GM21423 (cell line): ENCODE measurements around the gene SATB2.

ENCODE experiments used
- ATAC-seq: cut with Tn5 transposase; IDR thresholded peaks from one replicate; pipeline ENCODE4 v1.9.1; 2021; ENCODE audit warnings: mild to moderate bottlenecking, moderate library complexity; ENCODE audit not compliant: unreplicated experiment

The SATB2 gene

GRCh38 chr2:199465988-199466691 is 8.4 kb upstream of the SATB2 start:
- ATAC-seq = no peak

GRCh38 chr2:199465390-199465789 is 7.7 kb upstream of the SATB2 start:
- no peak for ATAC-seq

DNA sequence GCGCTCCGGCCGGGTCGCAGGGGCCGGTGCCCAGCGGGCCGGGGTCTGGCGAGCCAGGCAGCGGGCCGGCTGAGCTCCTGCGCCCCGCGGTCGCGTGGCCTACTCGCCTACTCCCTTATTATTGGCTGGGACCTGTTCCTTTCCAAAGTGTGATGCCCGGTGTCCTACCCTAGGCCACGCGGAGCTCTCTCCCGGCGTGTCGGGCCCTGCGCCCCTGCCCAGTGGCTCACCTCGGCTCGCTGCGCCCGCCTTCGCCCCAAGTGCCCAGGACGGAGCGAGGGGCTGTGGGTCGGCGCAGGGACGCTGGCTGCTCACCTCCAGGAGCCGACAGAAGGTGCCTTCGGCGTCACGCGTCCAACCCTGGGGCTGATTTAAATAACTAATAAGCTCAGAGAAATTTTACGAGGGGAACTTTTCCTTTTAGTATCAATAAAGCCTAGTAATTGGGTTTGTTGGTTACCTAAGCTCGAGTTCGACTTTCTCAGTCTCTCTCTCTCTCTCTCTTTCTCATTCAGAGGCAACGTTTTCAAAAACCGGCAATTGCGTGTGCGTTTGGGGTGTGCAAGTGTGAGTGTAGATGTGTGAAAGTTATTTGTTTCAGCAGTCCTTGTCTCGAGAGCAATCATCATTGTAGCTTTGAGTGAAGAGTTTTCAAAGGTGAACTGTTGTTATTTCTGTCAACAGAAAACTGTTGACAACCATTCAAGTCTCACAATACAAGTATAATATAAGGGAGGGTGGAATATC is 7.0 kb upstream of the SATB2 start:
- ATAC-seq = no peak

DNA sequence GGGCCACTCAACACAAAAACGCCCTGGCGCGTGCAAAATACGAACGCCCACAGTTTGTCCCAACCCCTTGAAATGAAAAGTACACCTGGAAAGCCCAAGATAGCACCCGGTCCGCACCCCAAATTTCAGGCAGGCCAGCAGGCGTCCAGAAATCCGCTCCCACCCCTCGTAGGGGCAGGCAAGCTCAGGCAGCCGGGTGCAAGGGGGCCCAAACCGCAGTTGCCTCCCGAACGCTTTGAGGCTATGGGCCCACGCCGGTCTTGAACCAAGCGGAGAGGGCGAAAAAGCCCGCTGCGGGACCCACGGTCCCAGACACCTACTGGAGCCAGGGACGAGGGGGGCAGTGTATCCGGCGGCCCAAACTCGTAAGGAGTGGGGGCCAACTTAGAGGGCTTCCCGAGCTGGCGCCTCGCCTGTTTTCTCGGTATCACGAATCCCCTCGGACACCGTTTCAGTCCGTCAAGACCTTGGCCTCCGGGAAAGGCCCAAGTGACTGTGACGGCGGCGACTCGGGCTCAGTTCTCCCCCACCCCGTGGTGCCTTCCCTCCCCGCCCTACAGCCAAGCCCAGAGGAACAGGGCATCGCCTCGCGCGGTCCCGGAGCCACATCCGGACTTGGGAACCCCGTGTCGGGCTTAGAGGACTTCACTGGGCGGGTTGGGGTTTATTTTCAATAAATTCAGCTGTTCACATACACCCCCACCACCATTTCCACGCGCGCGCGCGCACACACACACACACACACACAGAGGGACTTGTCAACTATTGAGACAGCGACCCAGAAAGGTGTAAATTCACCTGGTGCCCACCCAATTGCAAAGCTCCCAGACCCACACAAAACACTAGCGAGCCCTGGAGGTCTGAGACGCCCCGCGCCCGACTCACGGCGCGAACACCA is 6.2 kb upstream of the SATB2 start:
- ATAC-seq = no peak

DNA sequence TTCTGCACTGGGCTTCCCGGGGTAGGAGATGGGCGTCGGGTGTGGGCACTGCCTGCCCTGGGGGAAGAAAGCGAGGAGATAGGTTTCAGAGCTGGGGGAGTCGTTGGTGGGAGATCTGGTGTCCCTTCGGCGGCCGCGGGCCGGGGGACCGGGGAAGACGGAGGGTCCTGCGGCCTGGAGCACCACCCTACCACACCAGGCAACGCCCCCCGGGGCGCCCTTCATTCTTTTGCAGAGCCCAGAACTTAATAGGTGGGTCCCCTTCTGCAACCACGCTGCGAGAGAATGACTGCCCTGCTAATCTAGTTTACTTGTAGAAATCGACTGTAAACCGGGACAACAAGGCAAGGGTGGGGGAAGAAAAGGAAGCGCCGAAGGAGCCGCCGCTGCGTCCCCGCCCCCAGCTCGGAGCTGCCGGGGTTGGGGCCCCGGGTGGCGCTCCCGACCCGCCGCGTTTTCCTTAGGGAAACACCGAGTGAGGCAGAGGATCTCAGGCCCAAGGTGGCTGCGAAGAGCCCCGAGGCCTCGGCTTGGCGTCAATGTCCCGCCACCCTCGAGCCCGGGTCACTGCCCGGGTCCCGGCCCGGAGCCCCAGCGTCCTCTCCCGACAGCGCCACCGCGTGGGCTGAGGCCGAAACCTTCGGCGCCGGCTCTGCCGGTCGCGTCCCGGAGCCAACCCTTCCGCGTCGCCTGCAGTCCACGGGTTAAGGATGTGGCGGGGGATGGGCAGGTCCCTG is 5.4 kb upstream of the SATB2 start:
- peak; percentile 35 for ATAC-seq

- no peak for ATAC-seq
These were observed 4.7 kb upstream of the SATB2 start for GRCh38 chr2:199462347-199462955.

GRCh38 chr2:199461711-199462346 is 4.1 kb upstream of the SATB2 start:
- no peak for ATAC-seq

DNA sequence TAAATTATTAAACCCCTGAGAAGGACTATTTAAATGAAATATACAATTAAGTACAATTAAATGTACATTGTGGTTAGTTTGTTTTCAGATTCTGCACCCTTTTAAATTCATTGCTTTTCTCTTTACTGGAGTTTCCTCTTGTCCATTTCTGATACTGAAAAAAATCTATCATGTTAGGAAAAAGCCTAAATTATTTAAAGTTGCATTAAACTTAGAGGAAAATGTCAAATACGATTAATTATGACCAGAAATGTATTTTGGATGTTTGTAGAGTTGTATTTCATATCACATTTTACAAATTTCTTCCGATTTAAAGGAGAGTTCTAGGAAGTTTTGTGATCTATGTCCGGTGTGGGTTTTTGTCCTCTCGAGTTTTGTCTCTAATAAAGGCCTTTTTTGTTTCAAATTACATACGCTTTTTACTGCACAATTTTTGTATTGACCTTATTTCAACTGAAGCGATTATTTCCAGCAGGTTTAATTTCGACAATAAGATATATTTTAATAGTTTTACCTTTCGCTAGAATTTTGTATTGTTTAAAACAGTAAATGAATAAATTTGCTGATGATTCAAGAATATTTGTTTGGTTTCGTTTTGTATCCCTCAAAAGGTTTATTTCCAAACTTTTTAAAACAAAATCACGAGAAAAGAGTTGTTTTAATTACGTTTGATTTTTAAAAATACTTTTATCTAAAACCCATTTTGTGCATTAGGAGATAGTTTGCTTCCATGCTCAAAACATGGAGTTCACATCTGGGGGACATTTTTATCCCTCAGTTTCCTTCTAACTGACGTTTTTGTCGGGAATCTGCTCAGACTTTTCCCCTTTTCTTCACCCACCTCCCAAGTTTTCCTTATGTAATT is 3.3 kb upstream of the SATB2 start:
- ATAC-seq = no peak

DNA sequence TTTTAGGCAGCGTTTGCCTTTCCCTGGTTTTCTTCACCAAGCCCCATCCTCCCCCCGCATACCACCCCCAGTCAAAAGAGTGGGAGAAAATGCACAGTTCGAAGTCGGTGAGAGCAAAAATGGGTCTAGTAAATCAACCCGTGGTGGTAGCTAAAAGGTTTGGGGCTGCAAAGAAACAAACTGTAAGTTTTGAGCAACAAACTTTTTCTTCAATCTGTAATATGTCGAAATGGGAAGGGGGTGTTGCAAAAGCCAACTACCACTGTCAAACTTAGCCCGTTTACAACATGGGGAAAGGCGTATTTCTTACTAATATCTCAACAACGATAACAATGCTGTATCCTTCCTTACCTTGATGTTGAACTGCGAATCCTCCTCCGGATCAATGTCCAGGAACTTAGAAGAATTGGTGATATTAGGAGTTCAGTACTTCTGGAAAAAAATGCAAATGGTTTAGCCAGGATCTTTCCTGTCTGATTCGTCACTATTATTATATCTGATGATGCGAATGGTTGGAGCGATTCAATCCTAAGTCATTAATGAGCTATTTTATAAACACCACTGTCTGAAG is 2.4 kb upstream of the SATB2 start:
- no peak for ATAC-seq

GRCh38 chr2:199459286-199460100 is 1.8 kb upstream of the SATB2 start:
- ATAC-seq = peak; percentile 35

GRCh38 chr2:199458806-199459285 is 1.1 kb upstream of the SATB2 start:
- peak; percentile 25 for ATAC-seq

DNA sequence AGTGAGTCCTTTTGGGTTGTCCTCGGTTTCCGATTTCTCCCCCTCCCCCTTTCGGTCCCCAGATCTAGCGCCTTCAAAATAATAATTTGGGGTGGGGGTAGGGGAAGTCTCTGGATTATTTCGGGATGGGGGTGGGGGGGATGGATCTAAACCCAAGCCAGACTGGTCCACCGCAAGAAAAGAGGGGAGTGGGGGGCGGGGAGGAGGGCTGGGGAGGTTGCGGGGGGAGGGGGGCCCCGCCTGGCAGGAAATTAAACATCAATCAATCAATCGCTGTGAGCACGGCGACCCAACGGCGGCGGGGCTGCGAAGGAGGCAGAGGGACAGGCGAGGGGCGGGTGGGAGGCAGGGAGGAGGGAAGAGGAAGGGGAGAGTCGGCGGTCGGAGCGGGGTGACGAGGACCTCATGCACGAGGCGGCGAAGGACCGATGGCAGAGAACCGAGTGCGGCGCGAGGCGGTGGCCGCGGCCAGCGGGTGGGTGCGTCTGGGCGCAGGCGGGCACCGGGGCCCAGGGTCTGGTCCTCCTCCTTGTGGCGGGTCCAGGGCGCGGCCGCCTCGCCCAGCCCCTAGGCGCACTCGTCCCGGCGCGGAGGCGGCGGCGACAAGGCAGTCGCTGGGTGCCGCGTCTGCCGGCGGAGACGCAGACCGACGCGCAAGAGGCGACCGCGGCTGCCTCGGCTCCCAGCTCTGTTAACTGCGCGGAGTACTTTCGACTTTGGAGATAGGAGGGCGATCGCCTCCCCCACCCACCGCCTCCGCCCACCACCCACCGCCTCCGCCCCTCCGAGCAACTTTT is 468 bp upstream of the SATB2 start:
- ATAC-seq = peak; percentile 20

- no peak for ATAC-seq
These were observed 1.2 kb downstream of the SATB2 start for GRCh38 chr2:199456383-199457146.

DNA sequence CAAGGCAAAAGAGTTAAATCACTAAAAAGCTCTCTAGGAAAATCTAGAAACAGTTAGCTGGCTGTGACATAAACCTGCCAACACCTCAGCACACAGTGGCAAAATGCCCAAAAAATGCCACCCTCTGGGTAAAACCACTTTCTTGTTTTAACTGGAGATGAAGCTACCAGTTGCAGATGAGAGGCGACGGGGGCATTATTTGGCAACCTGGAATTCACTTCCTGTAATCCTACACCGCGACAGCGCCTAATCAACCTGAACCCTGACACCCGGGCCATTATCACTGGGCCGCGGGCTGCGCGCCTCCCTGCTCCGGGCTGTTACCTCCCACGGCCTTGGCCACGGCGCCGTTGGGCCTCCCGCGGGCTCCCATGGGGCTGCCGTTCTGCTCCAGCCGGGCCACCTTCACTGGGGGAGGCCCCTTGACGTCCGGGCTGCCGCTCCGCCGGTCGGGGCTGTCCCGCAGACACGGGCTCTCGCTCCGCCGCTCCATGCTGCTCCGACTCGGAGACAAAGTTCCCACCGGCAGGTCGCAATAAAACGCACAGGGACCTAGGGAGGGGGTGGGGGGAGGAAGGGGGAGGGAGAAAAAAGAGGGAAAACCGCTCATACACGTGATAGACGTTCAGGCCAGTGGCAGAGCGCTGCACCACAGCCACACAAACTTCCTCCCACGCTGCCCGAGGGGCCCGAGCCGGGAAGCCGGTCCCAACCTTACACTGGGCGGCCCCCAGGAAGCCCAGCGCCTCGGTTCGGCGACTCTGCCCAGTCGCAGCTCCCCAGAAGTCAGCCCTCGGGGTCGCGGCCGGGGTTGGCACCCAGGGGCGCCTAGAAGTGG is 2.0 kb downstream of the SATB2 start:
- no peak for ATAC-seq

DNA sequence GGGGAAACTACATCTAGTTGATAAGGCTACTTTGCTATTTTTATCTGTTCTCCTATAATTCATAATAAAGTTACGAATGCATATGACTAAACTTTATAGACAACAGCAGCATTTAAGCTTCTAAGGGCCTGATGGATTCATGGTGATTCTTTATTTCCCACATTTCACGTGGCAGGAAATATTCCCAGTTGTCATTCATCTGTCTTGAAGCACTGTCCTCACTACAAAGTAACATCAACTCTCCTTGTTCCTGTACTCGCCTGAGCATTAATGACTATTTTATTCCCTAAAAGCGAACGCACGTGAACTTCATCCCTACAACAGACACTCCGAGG is 2.6 kb downstream of the SATB2 start:
- ATAC-seq = no peak
